Hepatocyte (in vitro differentiated cells): ENCODE data around the gene INSL3. TPM values are rescaled to one million over a fixed set of nuclear protein-coding genes. Genes with fewer than 3 reads are reported as not detected.

Source experiments
- DNase-seq: peaks from one replicate; pipeline ENCODE4 v3.0.0-alpha.2; 2016; ENCODE audit warnings: low spot score
- H2AFZ ChIP-seq: fragments of 200-600 bp; sonication (generic); 2 replicates; pipeline ENCODE4 v1.6.0; 2016; ENCODE audit warnings: antibody characterized with exemption, mild to moderate bottlenecking
- H3K27ac ChIP-seq: fragments of 200-600 bp; sonication (generic); 2 replicates; pipeline ENCODE4 v1.5.1; 2016; ENCODE audit warnings: mild to moderate bottlenecking
- H3K27me3 ChIP-seq: fragments of 200-600 bp; sonication (generic); 2 replicates; pipeline ENCODE4 v1.6.1; 2016
- H3K36me3 ChIP-seq: fragments of 200-600 bp; sonication (generic); replicated peaks from 2 replicates; pipeline ENCODE4 v1.5.1; 2016; ENCODE audit warnings: low read depth; ENCODE audit not compliant: insufficient read depth
- H3K4me1 ChIP-seq: fragments of 200-600 bp; sonication (generic); 2 replicates; pipeline ENCODE4 v1.5.1; 2016; ENCODE audit warnings: mild to moderate bottlenecking, moderate library complexity; ENCODE audit not compliant: insufficient read depth
- H3K4me2 ChIP-seq: fragments of 200-600 bp; sonication (generic); 2 replicates; pipeline ENCODE4 v1.6.0; 2016
- H3K4me3 ChIP-seq: fragments of 200-600 bp; sonication (generic); 2 replicates; pipeline ENCODE4 v1.5.1; 2016; ENCODE audit warnings: mild to moderate bottlenecking
- H3K79me2 ChIP-seq: fragments of 200-600 bp; sonication (generic); 2 replicates; pipeline ENCODE4 v1.6.0; 2017; ENCODE audit warnings: mild to moderate bottlenecking
- H3K9me2 ChIP-seq: fragments of 200-600 bp; sonication (generic); replicated peaks from 2 replicates; pipeline ENCODE4 v1.6.0; 2017; ENCODE audit warnings: mild to moderate bottlenecking; ENCODE audit not compliant: insufficient read depth
- H3K9me3 ChIP-seq: fragments of 200-600 bp; sonication (generic); 2 replicates; pipeline ENCODE4 v1.5.1; 2016; ENCODE audit warnings: low read depth, mild to moderate bottlenecking
- H4K20me1 ChIP-seq: fragments of 200-600 bp; sonication (generic); 2 replicates; pipeline ENCODE4 v1.6.0; 2016; ENCODE audit warnings: mild to moderate bottlenecking; ENCODE audit not compliant: insufficient read depth, poor library complexity, severe bottlenecking
- CTCF ChIP-seq: fragments of 200-600 bp; sonication (generic); IDR thresholded peaks from 2 replicates; pipeline ENCODE4 v1.5.1; 2016; ENCODE audit warnings: antibody characterized with exemption, mild to moderate bottlenecking; ENCODE audit not compliant: poor library complexity
- EZH2 ChIP-seq: fragments of 200-600 bp; sonication (generic); IDR thresholded peaks from 2 replicates; pipeline ENCODE4 v1.6.1; 2016; ENCODE audit warnings: antibody characterized with exemption, mild to moderate bottlenecking, borderline replicate concordance
- EZH2phosphoT487 ChIP-seq: fragments of 200-600 bp; sonication (generic); IDR thresholded peaks from one replicate; pipeline ENCODE4 v1.6.1; 2018; ENCODE audit warnings: antibody characterized with exemption, mild to moderate bottlenecking, low read depth, moderate library complexity; ENCODE audit not compliant: unreplicated experiment, severe bottlenecking
- WGBS: methylation state at CpG from one replicate; pipeline ENCODE4 v1.1.6; 2016; ENCODE audit warnings: low lambda C conversion rate; ENCODE audit errors: missing lambda C conversion rate; 5-methylcytosine and 5-hydroxymethylcytosine counted together
- polyA plus RNA-seq: library from polyadenylated mRNA; unstranded; fragments of >200 nt; fragmentation: Nextera tagmentation; extraction: Ambion mirVana; gene quantifications from 2 replicates; pipeline ENCODE4 v1.2.1, GENCODE V29; 2016
- total RNA-seq: library from RNA; depleted of rRNA; stranded (reverse); fragments of >200 nt; gene quantifications from 2 replicates; pipeline ENCODE4 v1.2.3, GENCODE V29; 2014

INSL3 gene
- total and polyA plus RNA-seq, 2 experiments from 2014 or later, result 0.21 TPM; not detected in 1

- Histone ChIP-seq H3K36me3 (no peaks in the 10 kb centered on the region), H3K4me2 (no peak overlapping the region), H2AFZ (no peak overlapping the region), H3K4me1 (no peaks in the 10 kb centered on the region), H3K9me2 (no peaks in the 10 kb centered on the region), H3K27ac (no peak overlapping the region), H3K79me2 (no peaks in the 10 kb centered on the region), H3K4me3 (no peak overlapping the region), H4K20me1 (no peaks in the 10 kb centered on the region), H3K9me3 (no peaks in the 10 kb centered on the region), H3K27me3 (no peaks in the 10 kb centered on the region)
- no peak for DNase-seq
- TF ChIP-seq EZH2phosphoT487 (no peak), CTCF (no peak), EZH2 (no peak)
- WGBS, result 77% methylated on average over 5 of the region's 5 CpGs
Observed at GRCh38 chr19:17812099-17812498, 9.2 kb downstream of the INSL3 start.

GRCh38 chr19:17811681-17812080, 9.6 kb downstream of the INSL3 start:
- no peak overlapping the region for H3K27ac ChIP-seq
- H3K27me3 ChIP-seq, result no peaks in the 10 kb centered on the region
- 89% methylated on average over 20 of the region's 20 CpGs for WGBS
- H2AFZ ChIP-seq, result no peak overlapping the region
- H3K79me2 ChIP-seq, result no peaks in the 10 kb centered on the region
- H3K4me2 ChIP-seq, result no peak overlapping the region
- TF ChIP-seq CTCF, result no peak
- no peak for TF ChIP-seq EZH2
- no peak for TF ChIP-seq EZH2phosphoT487
- H3K36me3 ChIP-seq, result no peaks in the 10 kb centered on the region
- H3K4me3 ChIP-seq, result no peak overlapping the region
- no peaks in the 10 kb centered on the region for H3K9me2 ChIP-seq
- H4K20me1 ChIP-seq, result no peaks in the 10 kb centered on the region
- H3K4me1 ChIP-seq, result no peaks in the 10 kb centered on the region
- H3K9me3 ChIP-seq, result no peaks in the 10 kb centered on the region
- DNase-seq, result no peak

- Histone ChIP-seq H3K27me3 (no peaks in the 10 kb centered on the region), H3K27ac (no peak overlapping the region), H4K20me1 (no peaks in the 10 kb centered on the region), H2AFZ (no peak overlapping the region), H3K36me3 (no peaks in the 10 kb centered on the region), H3K4me3 (no peak overlapping the region), H3K79me2 (no peaks in the 10 kb centered on the region), H3K4me1 (no peaks in the 10 kb centered on the region), H3K4me2 (no peak overlapping the region), H3K9me2 (no peaks in the 10 kb centered on the region), H3K9me3 (no peaks in the 10 kb centered on the region)
- no peak for DNase-seq
- TF ChIP-seq EZH2phosphoT487, result no peak
- no peak for TF ChIP-seq CTCF
- TF ChIP-seq EZH2, result no peak
- 100% methylated on average over 2 of the region's 2 CpGs for WGBS
Observed at GRCh38 chr19:17811103-17811502, 10.2 kb downstream of the INSL3 start.

GRCh38 chr19:17807731-17808316, 13.5 kb downstream of the INSL3 start:
- no peak overlapping the region for H3K4me3 ChIP-seq
- no peak overlapping the region for H3K4me2 ChIP-seq
- no peaks in the 10 kb centered on the region for H3K9me2 ChIP-seq
- no peak for DNase-seq
- H2AFZ ChIP-seq, result no peak overlapping the region
- no peaks in the 10 kb centered on the region for H3K79me2 ChIP-seq
- H3K27me3 ChIP-seq, result no peaks in the 10 kb centered on the region
- WGBS, result 92% methylated on average over 26 of the region's 38 CpGs
- H4K20me1 ChIP-seq, result no peaks in the 10 kb centered on the region
- no peaks in the 10 kb centered on the region for H3K4me1 ChIP-seq
- no peak for TF ChIP-seq CTCF
- no peak for TF ChIP-seq EZH2
- TF ChIP-seq EZH2phosphoT487, result no peak
- H3K9me3 ChIP-seq, result no peaks in the 10 kb centered on the region
- H3K36me3 ChIP-seq, result no peaks in the 10 kb centered on the region
- no peak overlapping the region for H3K27ac ChIP-seq
